Erythroblast (primary cell): ENCODE data around the gene ARHGAP8.

Source experiments
- GATA1 ChIP-seq: IDR thresholded peaks from 2 replicates; pipeline ENCODE4 v1.6.1; 2011; ENCODE audit warnings: low read depth, mild to moderate bottlenecking, control low read depth, low read length, moderate library complexity
- POLR2A ChIP-seq: IDR thresholded peaks from 2 replicates; pipeline ENCODE4 v1.6.1; 2011; ENCODE audit warnings: mild to moderate bottlenecking, low read length

- TF ChIP-seq POLR2A, result no peak
- TF ChIP-seq GATA1, result no peak
These were observed 86.7 kb downstream of the ARHGAP8 start for GRCh38 chr22:44839061-44839460.
